HG03521 (cell line): ENCODE measurements around the gene CHSY1.

Source experiments
- ATAC-seq: cut with Tn5 transposase; IDR thresholded peaks from one replicate; pipeline ENCODE4 v1.9.1; 2021; ENCODE audit warnings: mild to moderate bottlenecking, moderate library complexity; ENCODE audit not compliant: unreplicated experiment

Gene CHSY1

GRCh38 chr15:101190092-101190595 is 61.7 kb downstream of the CHSY1 start:
- no peak for ATAC-seq

- ATAC-seq: no peak
Measured at GRCh38 chr15:101189409-101190091, 62.3 kb downstream of the CHSY1 start.

GRCh38 chr15:101188637-101189408 is 63.0 kb downstream of the CHSY1 start:
- ATAC-seq: peak; percentile 28

GRCh38 chr15:101187820-101188636 is 63.8 kb downstream of the CHSY1 start:
- peak; percentile 74 for ATAC-seq

- ATAC-seq: no peak
Measured at GRCh38 chr15:101185770-101186169, 66.1 kb downstream of the CHSY1 start.

GRCh38 chr15:101185336-101185735 is 66.5 kb downstream of the CHSY1 start:
- no peak for ATAC-seq

- no peak for ATAC-seq
Measured at GRCh38 chr15:101184830-101185229, 67.0 kb downstream of the CHSY1 start.

GRCh38 chr15:101183931-101184305 is 67.9 kb downstream of the CHSY1 start:
- ATAC-seq: no peak

GRCh38 chr15:101183226-101183930 is 68.5 kb downstream of the CHSY1 start:
- no peak for ATAC-seq

GRCh38 chr15:101182215-101182614 is 69.6 kb downstream of the CHSY1 start:
- ATAC-seq: no peak

GRCh38 chr15:101181349-101181748 is 70.5 kb downstream of the CHSY1 start:
- ATAC-seq: no peak

GRCh38 chr15:101180620-101181307 is 71.1 kb downstream of the CHSY1 start:
- ATAC-seq: no peak

GRCh38 chr15:101179341-101180153 is 72.3 kb downstream of the CHSY1 start:
- no peak for ATAC-seq

- no peak for ATAC-seq
Measured at GRCh38 chr15:101178931-101179330, 72.9 kb downstream of the CHSY1 start.

- ATAC-seq: no peak
Measured at GRCh38 chr15:101178479-101178878, 73.4 kb downstream of the CHSY1 start.

GRCh38 chr15:101177866-101178265 is 74.0 kb downstream of the CHSY1 start:
- ATAC-seq: no peak

GRCh38 chr15:101176625-101177024 is 75.2 kb downstream of the CHSY1 start:
- ATAC-seq: no peak

GRCh38 chr15:101175401-101175800 is 76.4 kb downstream of the CHSY1 start:
- ATAC-seq: no peak

GRCh38 chr15:101174152-101174920 is 77.5 kb downstream of the CHSY1 start:
- no peak for ATAC-seq
